ENCODE results near the gene KLRC3.
"Not testable (repeated sequence)": the region's sequence is repeated elsewhere in the genome, so short reads cannot be mapped to it uniquely, and the experiment has no call there.

DNA sequence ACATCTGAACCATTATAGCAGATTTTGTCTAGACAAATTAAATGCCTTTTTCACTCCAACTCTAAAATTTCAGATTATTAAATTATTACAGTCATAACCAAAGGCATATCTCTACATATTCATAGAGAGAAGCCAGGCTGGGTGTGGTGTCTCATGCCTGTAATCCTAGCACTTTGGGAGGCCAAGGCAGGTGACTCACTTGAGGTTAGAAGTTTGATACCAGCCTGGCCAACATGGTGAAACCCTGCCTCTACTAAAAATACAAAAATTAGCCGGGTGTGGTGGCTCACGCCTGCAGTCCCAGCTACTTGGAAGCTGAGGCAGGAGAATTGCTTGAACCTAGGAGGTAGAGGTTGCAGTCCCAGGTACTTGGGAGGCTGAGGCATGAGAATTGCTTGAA lies 41.7 kb downstream of the KLRC3 start:
- TF ChIP-seq, protein P1, sequence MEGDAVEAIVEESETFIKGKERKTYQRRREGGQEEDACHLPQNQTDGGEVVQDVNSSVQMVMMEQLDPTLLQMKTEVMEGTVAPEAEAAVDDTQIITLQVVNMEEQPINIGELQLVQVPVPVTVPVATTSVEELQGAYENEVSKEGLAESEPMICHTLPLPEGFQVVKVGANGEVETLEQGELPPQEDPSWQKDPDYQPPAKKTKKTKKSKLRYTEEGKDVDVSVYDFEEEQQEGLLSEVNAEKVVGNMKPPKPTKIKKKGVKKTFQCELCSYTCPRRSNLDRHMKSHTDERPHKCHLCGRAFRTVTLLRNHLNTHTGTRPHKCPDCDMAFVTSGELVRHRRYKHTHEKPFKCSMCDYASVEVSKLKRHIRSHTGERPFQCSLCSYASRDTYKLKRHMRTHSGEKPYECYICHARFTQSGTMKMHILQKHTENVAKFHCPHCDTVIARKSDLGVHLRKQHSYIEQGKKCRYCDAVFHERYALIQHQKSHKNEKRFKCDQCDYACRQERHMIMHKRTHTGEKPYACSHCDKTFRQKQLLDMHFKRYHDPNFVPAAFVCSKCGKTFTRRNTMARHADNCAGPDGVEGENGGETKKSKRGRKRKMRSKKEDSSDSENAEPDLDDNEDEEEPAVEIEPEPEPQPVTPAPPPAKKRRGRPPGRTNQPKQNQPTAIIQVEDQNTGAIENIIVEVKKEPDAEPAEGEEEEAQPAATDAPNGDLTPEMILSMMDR (IDR thresholded peaks at IDR 0.05) = not testable (repeated sequence)
- not testable (repeated sequence) for TF ChIP-seq POLR2A (IDR thresholded peaks at IDR 0.05); POLR2AphosphoS5 (IDR thresholded peaks at IDR 0.05; ENCODE audit: insufficient read depth in 1 of 2, low read depth in 1 of 2)
